ENCODE results near the gene TOP1.
A peak's percentile ranks its signal among the peaks of the same experiment; 100 is the strongest.

Gene TOP1

GRCh38 chr20:41004531-41005360 is 23.9 kb upstream of the TOP1 start:
- no peak for DNase-seq

DNA sequence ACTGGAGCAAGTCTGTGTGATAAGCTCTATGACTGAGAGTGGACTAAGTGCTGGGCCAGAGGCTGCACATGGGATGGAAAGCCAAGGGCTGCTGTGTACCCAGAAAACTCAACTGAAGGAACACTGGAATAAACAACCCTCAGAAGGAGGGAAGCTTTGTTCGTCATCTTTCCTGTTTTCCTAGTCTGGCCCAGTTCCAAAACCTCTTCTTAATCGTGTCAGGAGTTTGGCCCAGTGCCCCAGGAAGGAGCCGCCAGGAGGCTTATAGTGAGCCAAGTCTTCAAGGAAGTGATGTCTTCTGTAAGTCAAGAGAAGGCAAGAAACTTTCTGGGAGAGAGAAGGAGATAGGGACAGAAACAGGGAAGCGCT is 23.3 kb upstream of the TOP1 start:
- DNase-seq, result no peak

- no peak for DNase-seq
Measured at GRCh38 chr20:41006126-41006935, 22.3 kb upstream of the TOP1 start.

- DNase-seq, result no peak
Measured at GRCh38 chr20:41006936-41007474, 21.6 kb upstream of the TOP1 start.

GRCh38 chr20:41007481-41007880 is 21.1 kb upstream of the TOP1 start:
- DNase-seq, result no peak

DNA sequence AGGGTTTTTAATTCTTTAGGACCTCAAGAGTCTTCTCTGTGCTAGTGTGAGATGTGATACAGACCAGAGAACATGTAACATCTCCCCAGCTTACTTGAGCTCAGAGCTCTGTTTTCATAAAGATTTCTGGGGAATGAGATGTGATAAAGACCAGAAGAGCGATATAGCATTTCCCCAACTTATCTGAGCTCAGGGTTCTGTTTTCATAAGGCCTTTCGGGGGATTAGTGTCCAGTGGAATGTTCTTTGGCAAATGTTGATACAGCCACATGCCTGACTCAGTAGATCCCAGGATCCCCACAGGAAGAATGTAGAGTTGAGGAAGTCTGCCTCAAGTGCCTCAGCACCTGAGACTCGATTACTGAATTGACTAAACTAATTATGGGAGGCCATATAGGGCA is 18.7 kb upstream of the TOP1 start:
- no peak for DNase-seq

DNA sequence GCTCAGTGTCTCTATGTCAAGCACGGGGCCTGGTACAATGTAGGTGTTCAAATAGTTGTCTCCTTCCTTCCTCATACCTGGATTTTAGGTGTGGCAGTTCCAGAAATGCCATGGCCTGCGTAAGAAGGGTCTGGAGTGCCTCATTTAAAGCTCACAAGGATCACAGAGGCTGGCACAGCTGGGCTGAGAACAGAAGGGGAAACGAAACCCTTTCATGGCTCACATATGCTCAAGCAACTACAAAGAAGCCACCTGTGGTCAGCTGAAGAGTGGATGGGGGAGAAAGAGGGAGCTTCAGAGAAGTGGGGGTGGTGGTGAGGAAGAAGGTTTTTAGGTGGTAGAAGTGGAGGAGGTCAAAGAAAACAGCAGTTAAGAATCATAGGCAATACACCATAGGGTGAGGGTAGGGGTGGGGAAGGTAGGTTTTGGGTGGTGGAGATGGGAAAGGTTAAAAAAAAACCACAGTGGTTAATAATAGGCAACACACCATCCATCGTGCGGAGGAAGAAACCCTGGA is 17.0 kb upstream of the TOP1 start:
- no peak for DNase-seq

DNA sequence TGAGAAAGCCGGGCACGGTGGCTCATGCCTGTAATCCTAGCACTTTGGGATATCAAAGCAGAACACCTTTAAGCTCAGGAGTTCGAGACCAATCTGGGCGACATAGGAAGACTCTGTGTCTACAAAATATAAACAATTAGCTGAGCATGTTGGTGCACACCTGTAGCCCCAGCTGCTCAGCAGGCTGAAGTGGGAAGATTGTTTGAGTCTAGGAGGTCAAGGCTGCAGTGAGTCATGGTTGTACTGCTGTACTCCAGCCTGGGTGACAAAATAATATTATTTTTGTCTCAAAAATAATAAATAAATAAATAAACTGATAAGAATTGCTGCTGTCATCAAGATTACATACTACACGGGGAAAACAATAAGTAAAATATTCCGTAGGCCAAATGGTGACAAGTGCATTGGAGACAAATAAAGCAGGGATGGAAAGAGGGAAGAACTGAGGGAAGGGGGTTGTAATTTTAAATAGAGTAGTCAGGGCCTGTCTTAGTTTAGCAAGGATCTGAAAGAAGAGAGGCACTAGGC is 14.0 kb upstream of the TOP1 start:
- DNase-seq, result no peak

- DNase-seq, result no peak
Measured at GRCh38 chr20:41017448-41018042, 11.1 kb upstream of the TOP1 start.

DNA sequence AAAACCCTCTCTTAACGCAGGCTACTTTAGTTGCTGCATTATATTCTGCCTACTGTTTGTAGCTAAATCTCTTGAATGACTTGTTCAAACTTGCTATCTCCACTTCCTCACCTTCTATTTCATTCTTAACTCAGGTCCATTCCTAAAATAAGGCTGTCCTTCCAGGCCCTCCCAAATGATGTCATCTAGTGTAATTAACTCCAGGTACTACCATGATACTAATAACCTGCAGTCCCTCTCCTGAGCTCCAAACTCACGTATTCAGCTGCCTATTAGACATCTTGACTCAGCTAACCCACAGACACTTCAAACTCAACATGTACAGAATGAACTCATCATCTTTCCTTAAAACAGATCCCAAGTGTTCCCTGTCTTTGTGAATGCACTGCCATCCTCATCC is 10.5 kb upstream of the TOP1 start:
- DNase-seq, result no peak

DNA sequence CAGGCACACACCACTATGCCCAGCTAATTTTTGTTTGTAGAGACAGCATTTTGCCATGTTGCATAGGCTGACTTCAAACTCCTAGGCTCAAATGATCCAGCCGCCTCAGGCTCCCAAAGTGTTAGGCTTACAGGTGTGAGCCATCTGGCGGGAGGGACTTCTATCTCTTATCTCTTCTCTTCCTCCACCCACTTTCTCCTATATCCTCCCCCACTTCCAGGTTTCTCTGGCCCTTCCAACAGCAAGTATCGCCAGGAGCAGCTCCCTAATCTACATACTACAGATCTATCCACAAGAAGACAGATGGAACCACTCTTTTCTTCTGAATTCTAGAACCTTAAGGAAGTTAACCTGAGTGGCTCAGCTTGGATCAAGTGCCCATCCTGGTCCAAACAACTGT is 5.1 kb upstream of the TOP1 start:
- DNase-seq, result no peak

DNA sequence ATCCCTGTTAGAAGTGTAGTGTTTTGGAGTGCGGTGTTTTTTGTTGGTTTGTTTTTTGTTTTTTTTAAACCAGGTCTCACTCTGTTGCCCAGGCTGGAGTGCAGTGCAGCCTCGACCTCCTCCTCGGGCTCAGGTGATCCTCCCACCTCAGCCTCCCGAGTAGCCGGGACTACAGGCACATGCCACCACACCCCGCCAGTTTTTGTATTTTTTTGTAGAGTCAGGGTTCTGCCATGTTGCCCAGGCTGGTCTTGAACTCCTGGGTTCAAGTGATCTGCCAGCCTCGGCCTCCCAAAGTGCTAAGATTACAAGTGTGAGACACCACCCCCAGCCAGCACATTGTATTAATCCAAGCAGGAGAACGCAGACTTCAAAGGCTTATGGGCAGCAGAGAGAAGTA is 1.3 kb upstream of the TOP1 start:
- no peak for DNase-seq

- DNase-seq, result no peak
Measured at GRCh38 chr20:41027872-41028358, 707 bp upstream of the TOP1 start.

DNA sequence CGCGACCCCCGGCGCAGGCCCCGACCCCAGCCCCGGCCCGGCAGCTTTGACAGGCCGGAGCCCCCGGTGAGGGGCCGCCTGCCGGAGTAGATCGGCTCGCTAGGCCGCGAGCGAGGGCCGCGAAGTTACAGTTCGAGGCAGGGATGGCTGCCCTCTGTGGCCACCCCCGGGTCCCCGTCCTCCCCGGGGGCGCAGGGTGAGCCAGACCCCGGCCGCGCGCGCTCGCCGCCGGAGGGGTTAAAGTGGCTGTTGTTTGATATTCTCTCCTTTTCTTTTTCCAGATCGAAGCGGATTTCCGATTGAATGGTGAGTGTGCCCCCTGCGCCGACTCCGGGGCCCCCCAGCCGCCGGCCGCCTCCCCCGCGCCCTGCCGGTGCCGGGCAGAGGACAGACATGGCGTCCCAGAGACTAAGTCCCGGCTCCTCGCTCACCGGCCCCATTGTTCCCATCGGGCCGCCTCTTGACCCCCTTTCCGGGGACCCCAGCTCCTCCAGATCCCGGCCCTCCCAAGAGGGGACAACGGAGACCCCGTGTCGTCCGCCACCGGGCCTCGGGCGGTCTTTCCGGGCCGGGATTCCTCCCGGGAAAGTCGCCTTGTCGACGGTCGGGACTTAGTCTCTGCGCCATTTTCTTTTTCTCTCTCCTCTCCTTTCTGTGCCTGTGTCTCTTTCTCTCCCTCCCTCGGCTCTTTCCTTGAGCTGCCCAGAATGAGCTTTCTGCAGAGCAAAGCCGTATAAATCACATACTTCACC is 704 bp downstream of the TOP1 start:
- peak; percentile 6 for DNase-seq

DNA sequence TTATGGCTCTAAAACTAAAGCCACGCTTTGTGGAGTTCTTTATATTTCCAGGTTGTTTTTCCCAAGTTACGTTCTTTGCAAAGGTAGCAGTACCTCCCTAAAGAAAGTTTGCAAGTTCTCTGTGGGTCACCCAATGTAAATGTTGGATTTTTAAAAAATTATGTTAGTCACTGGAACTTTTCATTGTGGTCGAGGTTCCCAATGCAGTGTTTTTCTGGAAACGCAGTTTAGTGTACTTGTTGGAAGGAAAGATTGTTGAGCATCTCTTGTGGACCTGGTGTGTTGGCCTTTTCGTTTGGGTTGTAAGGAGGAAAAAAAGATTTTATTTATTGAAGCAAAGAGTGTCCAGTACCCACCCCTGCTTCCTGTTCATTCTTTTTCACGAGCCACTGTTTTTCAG is 1.4 kb downstream of the TOP1 start:
- no peak for DNase-seq

GRCh38 chr20:41030531-41031242 is 2.1 kb downstream of the TOP1 start:
- DNase-seq, result no peak

DNA sequence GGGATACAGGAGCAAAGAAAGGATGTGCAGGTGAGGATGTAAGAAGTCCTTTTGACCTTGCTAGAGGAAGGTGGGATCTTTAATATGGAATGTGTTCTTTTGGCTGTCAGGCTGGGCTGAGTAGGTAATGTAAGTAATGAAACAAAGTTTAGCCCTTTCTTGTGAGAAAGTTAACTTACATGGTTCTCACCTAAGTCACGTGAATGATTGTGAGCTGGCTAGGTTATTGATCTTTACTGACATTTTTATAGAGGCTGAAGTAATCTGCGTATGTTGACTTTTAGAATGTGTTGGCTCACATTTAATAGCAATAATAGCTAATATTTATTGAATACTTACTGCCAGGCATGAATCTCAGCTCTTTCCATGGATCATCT is 2.6 kb downstream of the TOP1 start:
- DNase-seq, result no peak

GRCh38 chr20:41032271-41032670 is 3.6 kb downstream of the TOP1 start:
- DNase-seq, result no peak

- no peak for DNase-seq
Measured at GRCh38 chr20:41034239-41034638, 5.6 kb downstream of the TOP1 start.

GRCh38 chr20:41035207-41035606 is 6.6 kb downstream of the TOP1 start:
- no peak for DNase-seq

GRCh38 chr20:41037179-41037578 is 8.6 kb downstream of the TOP1 start:
- no peak for DNase-seq

All from NCI-H1694 treated with DMSO at 0.1 percent for 48 hours (cell line).